ENCODE measurements around the gene NDUFB4. TPM values are rescaled to one million over a fixed set of nuclear protein-coding genes. Genes with fewer than 3 reads are reported as not detected.

The NDUFB4 gene
- total RNA-seq, 1 experiment from 2014 or later = 162 TPM

DNA sequence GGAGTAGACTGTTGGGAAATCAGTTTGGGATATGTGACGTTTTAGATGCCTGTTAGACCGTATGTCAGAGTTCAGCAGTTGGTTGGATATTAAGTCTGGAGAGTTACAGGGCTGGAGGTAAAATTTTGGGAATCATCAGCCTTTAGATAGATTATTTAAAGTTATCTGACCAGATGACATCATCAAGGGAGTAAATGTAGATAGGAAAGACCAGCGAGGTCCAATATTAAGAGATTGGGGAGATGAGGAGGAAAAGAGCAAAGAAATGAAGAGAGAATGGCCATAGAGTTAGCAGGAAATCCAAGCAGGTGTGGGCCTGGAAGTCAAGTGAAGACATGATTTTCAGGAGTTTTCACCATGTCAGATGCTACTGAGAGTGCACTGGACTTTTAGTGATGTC lies 3.1 kb downstream of the NDUFB4 start:
- no peak overlapping the region for H2AFZ ChIP-seq (ENCODE audit: low read length)
- H3K79me2 ChIP-seq (ENCODE audit: low read length) = peaks cover 24% of the 10 kb centered on the region
- peaks cover 16% of the 10 kb centered on the region for H3K4me1 ChIP-seq (ENCODE audit: low read length)
- no peaks in the 10 kb centered on the region for H3K9me2 ChIP-seq (replicated peaks; ENCODE audit: insufficient read depth, low read length)
- peaks cover 35% of the 10 kb centered on the region for H3K36me3 ChIP-seq (ENCODE audit: insufficient read depth, low read length)
- no peak overlapping the region for H3K9ac ChIP-seq (ENCODE audit: low read length)
- DNase-seq = peak; percentile 31
- no peaks in the 10 kb centered on the region for H3K27me3 ChIP-seq (ENCODE audit: low read length)
- no peak overlapping the region for H3K4me2 ChIP-seq (ENCODE audit: low read depth, low read length, poor library complexity, severe bottlenecking)
- no peak overlapping the region for H3K27ac ChIP-seq (ENCODE audit: low read length)
- H3K4me3 ChIP-seq (ENCODE audit: low read length) = no peak overlapping the region
- no peaks in the 10 kb centered on the region for H3K9me3 ChIP-seq (ENCODE audit: low read length)
- peaks cover 3% of the 10 kb centered on the region; the same call in 1 of the 2 replicates for H4K20me1 ChIP-seq (ENCODE audit: insufficient read depth, low read depth, low read length)

DNA sequence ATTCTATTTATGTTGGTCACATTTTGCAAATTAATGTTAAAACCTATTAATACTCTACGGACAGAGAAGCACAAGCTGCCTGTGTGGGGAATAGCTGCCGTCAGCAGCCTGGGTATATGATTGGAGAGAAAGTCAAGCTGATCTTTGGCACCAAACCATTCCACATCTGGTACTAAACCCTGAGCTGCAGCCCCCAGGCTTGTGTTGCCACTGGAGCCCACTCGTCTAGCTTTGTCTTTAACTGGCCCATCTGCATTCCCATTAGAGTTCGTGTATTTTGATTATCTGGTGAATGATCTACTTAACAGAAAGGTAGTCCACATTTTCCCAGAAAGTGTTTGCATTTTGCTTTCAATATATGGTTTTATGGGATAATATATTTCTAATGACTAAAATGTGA lies 5.4 kb downstream of the NDUFB4 start:
- H2AFZ ChIP-seq (ENCODE audit: low read length) = no peak overlapping the region
- H3K9ac ChIP-seq (ENCODE audit: low read length) = no peak overlapping the region
- no peak overlapping the region for H3K27ac ChIP-seq (ENCODE audit: low read length)
- H3K36me3 ChIP-seq (ENCODE audit: insufficient read depth, low read length) = peaks cover 35% of the 10 kb centered on the region
- DNase-seq = no peak
- peaks cover 8% of the 10 kb centered on the region for H3K4me1 ChIP-seq (ENCODE audit: low read length)
- peaks cover 3% of the 10 kb centered on the region; the same call in 1 of the 2 replicates for H4K20me1 ChIP-seq (ENCODE audit: insufficient read depth, low read depth, low read length)
- H3K27me3 ChIP-seq (ENCODE audit: low read length) = no peaks in the 10 kb centered on the region
- no peaks in the 10 kb centered on the region for H3K9me2 ChIP-seq (replicated peaks; ENCODE audit: insufficient read depth, low read length)
- peaks cover 21% of the 10 kb centered on the region for H3K79me2 ChIP-seq (ENCODE audit: low read length)
- H3K4me2 ChIP-seq (ENCODE audit: low read depth, low read length, poor library complexity, severe bottlenecking) = no peak overlapping the region
- H3K9me3 ChIP-seq (ENCODE audit: low read length) = no peaks in the 10 kb centered on the region
- no peak overlapping the region for H3K4me3 ChIP-seq (ENCODE audit: low read length)

DNA sequence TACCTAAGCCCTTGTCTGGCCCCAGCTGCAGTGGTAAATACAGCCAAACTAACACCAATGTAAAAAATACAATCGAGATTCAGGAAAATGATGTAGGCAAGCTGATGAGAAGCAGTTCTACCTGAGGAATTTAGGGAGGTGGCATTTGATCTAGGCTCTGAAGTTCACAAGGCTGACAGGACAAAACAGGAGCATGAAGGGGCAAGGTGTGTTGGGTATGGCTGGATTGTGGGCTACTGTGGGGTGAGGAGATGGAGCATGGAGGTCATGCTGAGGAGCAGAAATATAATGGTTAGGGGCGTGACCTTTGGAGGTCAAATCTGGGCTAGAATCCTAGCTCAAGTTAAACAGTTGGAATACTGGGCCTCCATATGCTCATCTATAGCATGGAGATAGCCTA lies 6.5 kb downstream of the NDUFB4 start:
- Histone ChIP-seq H3K9me3 (ENCODE audit: low read length) (no peaks in the 10 kb centered on the region), H3K9me2 (replicated peaks; ENCODE audit: insufficient read depth, low read length) (no peaks in the 10 kb centered on the region), H3K27ac (ENCODE audit: low read length) (no peak overlapping the region), H3K36me3 (ENCODE audit: insufficient read depth, low read length) (peaks cover 35% of the 10 kb centered on the region), H2AFZ (ENCODE audit: low read length) (no peak overlapping the region), H3K27me3 (ENCODE audit: low read length) (no peaks in the 10 kb centered on the region), H3K4me3 (ENCODE audit: low read length) (no peak overlapping the region), H4K20me1 (ENCODE audit: insufficient read depth, low read depth, low read length) (peaks cover 3% of the 10 kb centered on the region; the same call in 1 of the 2 replicates), H3K4me1 (ENCODE audit: low read length) (peaks cover under 1% of the 10 kb centered on the region), H3K79me2 (ENCODE audit: low read length) (peaks cover 11% of the 10 kb centered on the region), H3K9ac (ENCODE audit: low read length) (no peak overlapping the region), H3K4me2 (ENCODE audit: low read depth, low read length, poor library complexity, severe bottlenecking) (no peak overlapping the region)
- no peak for DNase-seq

DNA sequence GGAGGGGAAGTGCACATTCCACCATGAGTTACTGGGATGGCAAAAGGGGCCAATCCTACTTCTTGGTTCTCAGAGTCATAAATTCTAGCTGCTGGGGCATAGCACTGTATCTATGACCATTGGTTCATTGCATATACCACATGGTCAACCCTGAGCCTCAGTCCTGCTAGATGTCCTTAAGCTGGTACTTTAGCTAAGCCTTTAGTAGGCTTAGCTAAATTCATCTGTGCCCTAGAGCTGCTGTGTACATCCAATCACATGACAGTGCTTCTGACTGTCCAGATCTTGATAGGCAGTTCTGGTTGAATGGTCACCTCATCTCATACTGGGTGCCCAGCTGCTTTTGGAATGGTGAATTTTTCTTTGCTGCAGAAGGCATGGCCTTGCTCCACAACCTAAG lies 8.2 kb downstream of the NDUFB4 start:
- no peak overlapping the region for H3K9ac ChIP-seq (ENCODE audit: low read length)
- H3K4me3 ChIP-seq (ENCODE audit: low read length) = no peak overlapping the region
- H3K9me3 ChIP-seq (ENCODE audit: low read length) = no peaks in the 10 kb centered on the region
- H3K27me3 ChIP-seq (ENCODE audit: low read length) = no peaks in the 10 kb centered on the region
- H3K79me2 ChIP-seq (ENCODE audit: low read length) = 0 out of 2 replicates have a peak, but pooled peaks cover under 1% of the 10 kb centered on the region
- H3K36me3 ChIP-seq (ENCODE audit: insufficient read depth, low read length) = peaks cover 22% of the 10 kb centered on the region
- no peak for DNase-seq
- no peak overlapping the region for H2AFZ ChIP-seq (ENCODE audit: low read length)
- no peak overlapping the region for H3K27ac ChIP-seq (ENCODE audit: low read length)
- no peaks in the 10 kb centered on the region for H3K9me2 ChIP-seq (replicated peaks; ENCODE audit: insufficient read depth, low read length)
- H4K20me1 ChIP-seq (ENCODE audit: insufficient read depth, low read depth, low read length) = peaks cover 3% of the 10 kb centered on the region; the same call in 1 of the 2 replicates
- no peak overlapping the region for H3K4me2 ChIP-seq (ENCODE audit: low read depth, low read length, poor library complexity, severe bottlenecking)
- H3K4me1 ChIP-seq (ENCODE audit: low read length) = no peaks in the 10 kb centered on the region

DNA sequence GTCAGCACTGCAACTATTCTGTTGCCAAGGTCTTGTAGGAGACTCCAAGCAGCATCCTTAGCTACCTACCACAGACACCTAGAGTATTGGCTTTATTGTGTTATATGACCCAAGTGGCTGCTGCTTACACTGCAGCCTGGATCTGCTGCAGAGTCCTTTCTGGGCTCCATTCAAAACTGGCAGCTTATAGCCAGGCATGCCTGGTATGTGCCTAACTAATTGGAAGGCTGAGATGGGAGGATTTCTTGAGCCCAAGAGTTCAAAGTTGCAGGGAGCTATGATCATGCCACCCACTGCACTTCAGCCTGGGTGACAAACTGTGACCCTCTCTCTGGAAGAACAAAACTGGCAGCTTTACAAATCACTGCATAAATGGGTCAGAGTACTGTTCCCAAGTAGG lies 8.6 kb downstream of the NDUFB4 start:
- no peak overlapping the region for H2AFZ ChIP-seq (ENCODE audit: low read length)
- no peak for DNase-seq

DNA sequence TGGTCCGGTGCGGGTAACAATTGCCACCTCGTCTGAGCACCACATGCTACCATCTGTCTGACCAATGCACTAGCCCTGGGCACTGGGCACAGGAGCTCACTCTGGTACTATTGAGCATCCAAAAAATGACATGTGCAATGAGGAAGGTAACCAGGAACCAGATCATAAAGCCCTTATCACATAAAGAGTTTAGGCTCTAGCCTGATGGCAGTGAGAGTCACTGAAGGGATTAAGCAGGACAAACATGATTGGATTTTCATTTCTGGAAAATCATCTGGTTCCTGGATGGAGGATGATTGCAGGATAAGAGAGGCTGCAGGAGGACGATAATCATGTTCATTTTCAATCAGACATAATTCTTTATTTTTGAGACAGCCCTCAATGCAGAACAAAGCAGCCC lies 12.4 kb downstream of the NDUFB4 start:
- Histone ChIP-seq H2AFZ (ENCODE audit: low read length) (no peak overlapping the region), H3K9ac (ENCODE audit: low read length) (no peak overlapping the region), H3K79me2 (ENCODE audit: low read length) (no peaks in the 10 kb centered on the region), H3K27ac (ENCODE audit: low read length) (no peak overlapping the region), H3K4me3 (ENCODE audit: low read length) (no peak overlapping the region), H3K9me2 (replicated peaks; ENCODE audit: insufficient read depth, low read length) (no peaks in the 10 kb centered on the region), H3K4me2 (ENCODE audit: low read depth, low read length, poor library complexity, severe bottlenecking) (no peak overlapping the region), H3K9me3 (ENCODE audit: low read length) (no peaks in the 10 kb centered on the region), H3K27me3 (ENCODE audit: low read length) (no peaks in the 10 kb centered on the region), H3K36me3 (ENCODE audit: insufficient read depth, low read length) (no peaks in the 10 kb centered on the region), H3K4me1 (ENCODE audit: low read length) (no peaks in the 10 kb centered on the region), H4K20me1 (ENCODE audit: insufficient read depth, low read depth, low read length) (no peaks in the 10 kb centered on the region)
- no peak for DNase-seq

More for the DNA sequence above, 8.6 kb downstream of the NDUFB4 start:
- Histone ChIP-seq H3K4me2 (ENCODE audit: low read depth, low read length, poor library complexity, severe bottlenecking) (no peak overlapping the region), H3K79me2 (ENCODE audit: low read length) (no peaks in the 10 kb centered on the region), H3K4me3 (ENCODE audit: low read length) (no peak overlapping the region), H3K27me3 (ENCODE audit: low read length) (no peaks in the 10 kb centered on the region), H4K20me1 (ENCODE audit: insufficient read depth, low read depth, low read length) (peaks cover 3% of the 10 kb centered on the region; the same call in 1 of the 2 replicates), H3K27ac (ENCODE audit: low read length) (no peak overlapping the region), H3K9me3 (ENCODE audit: low read length) (no peaks in the 10 kb centered on the region), H3K36me3 (ENCODE audit: insufficient read depth, low read length) (peaks cover 18% of the 10 kb centered on the region), H3K9me2 (replicated peaks; ENCODE audit: insufficient read depth, low read length) (no peaks in the 10 kb centered on the region), H3K4me1 (ENCODE audit: low read length) (no peaks in the 10 kb centered on the region), H3K9ac (ENCODE audit: low read length) (no peak overlapping the region)

DNA sequence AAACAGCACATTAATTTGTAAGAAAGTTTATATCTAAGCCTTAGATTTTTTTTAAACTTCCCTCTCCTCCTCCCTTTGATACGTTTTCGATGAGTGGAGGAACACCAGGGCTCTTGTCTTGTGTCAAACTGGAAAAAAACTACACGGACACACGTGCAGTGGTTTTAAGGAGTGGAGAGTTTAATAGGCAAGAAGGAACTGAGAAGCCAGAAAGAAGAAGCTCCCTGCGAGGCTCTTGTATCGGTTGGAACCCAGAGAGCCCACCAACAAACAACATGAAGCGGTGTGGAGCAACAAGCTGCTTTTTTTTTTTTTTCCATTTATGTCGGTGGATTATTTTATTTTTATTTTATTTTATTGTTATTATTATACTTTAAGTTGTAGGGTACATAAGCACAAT lies 18.6 kb downstream of the NDUFB4 start:
- Histone ChIP-seq H3K36me3 (ENCODE audit: insufficient read depth, low read length) (no peaks in the 10 kb centered on the region), H3K9me3 (ENCODE audit: low read length) (no peaks in the 10 kb centered on the region), H3K9me2 (replicated peaks; ENCODE audit: insufficient read depth, low read length) (no peaks in the 10 kb centered on the region), H2AFZ (ENCODE audit: low read length) (no peak overlapping the region), H3K79me2 (ENCODE audit: low read length) (no peaks in the 10 kb centered on the region), H3K9ac (ENCODE audit: low read length) (no peak overlapping the region), H3K4me2 (ENCODE audit: low read depth, low read length, poor library complexity, severe bottlenecking) (no peak overlapping the region), H4K20me1 (ENCODE audit: insufficient read depth, low read depth, low read length) (no peaks in the 10 kb centered on the region), H3K27ac (ENCODE audit: low read length) (no peak overlapping the region), H3K4me3 (ENCODE audit: low read length) (no peak overlapping the region), H3K27me3 (ENCODE audit: low read length) (no peaks in the 10 kb centered on the region), H3K4me1 (ENCODE audit: low read length) (peaks cover 6% of the 10 kb centered on the region)
- no peak for DNase-seq

DNA sequence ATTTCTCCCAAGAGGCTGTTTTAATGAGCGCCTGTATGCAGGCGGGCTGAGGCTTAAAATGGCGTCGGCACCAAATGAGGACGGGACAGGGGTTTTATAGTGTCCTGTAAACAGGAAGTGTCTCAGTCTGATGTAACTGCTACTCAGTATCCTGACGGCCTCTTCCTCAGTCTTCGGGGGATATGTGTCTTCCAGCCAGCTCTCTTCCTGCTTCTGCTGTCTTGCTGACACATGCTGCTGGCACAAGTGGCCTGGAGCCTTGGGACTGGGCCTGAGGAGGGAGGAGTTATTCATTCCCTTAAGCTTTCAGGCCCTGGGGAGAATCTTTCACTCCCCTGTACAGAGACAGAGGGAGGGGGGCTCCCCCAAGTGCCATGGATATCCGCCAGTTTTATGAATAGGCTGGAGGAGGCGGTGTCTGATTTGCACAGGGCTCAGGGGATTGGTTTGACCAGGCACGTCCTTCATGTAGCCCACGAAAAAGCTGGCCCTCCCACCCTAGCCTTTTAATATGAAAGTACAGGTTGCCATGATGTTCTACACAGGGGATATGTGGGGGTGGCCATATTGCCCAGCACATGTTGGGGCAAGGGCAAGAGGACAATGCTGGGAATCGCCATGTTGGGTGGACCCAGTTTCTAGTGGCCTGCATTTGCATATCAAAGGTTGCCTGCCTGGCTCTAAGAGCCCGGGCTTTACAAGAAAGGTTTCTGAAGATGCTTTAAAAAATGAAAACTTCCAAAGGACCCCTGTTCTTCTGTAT lies 19.9 kb downstream of the NDUFB4 start:
- H3K27me3 ChIP-seq (ENCODE audit: low read length) = no peaks in the 10 kb centered on the region
- no peaks in the 10 kb centered on the region for H3K79me2 ChIP-seq (ENCODE audit: low read length)
- no peaks in the 10 kb centered on the region for H3K9me2 ChIP-seq (replicated peaks; ENCODE audit: insufficient read depth, low read length)
- 0 out of 2 replicates have a peak overlapping the region, but pooled peaks have one; percentile 58 for H2AFZ ChIP-seq (ENCODE audit: low read length)
- H3K9me3 ChIP-seq (ENCODE audit: low read length) = no peaks in the 10 kb centered on the region
- H4K20me1 ChIP-seq (ENCODE audit: insufficient read depth, low read depth, low read length) = no peaks in the 10 kb centered on the region
- no peak for DNase-seq
- no peaks in the 10 kb centered on the region for H3K36me3 ChIP-seq (ENCODE audit: insufficient read depth, low read length)
- H3K27ac ChIP-seq (ENCODE audit: low read length) = no peak overlapping the region
- no peak overlapping the region for H3K4me2 ChIP-seq (ENCODE audit: low read depth, low read length, poor library complexity, severe bottlenecking)
- no peak overlapping the region for H3K4me3 ChIP-seq (ENCODE audit: low read length)
- H3K4me1 ChIP-seq (ENCODE audit: low read length) = peaks cover 6% of the 10 kb centered on the region
- H3K9ac ChIP-seq (ENCODE audit: low read length) = no peak overlapping the region

All from Karpas-422 (cell line).